Colon (tissue), 2 donors: ENCODE measurements around the gene ANKRD9.
"Not testable (repeated sequence)": the region's sequence is repeated elsewhere in the genome, so short reads cannot be mapped to it uniquely, and the experiment has no call there.

Source experiments
- FAIRE-seq: peaks from 2 replicates; lab custom pipeline; 2012; peaks lifted over from hg19 to GRCh38; lab: Jason Lieb, UNC
- donor health status: control.
- donor health status: control.

Gene ANKRD9

GRCh38 chr14:102538602-102539543, 29.3 kb upstream of the ANKRD9 start:
- FAIRE-seq, result no peak

- FAIRE-seq, result no peak
Measured at GRCh38 chr14:102537981-102538601, 28.5 kb upstream of the ANKRD9 start.

- FAIRE-seq, result no peak
Measured at GRCh38 chr14:102532204-102532658, 22.7 kb upstream of the ANKRD9 start.

DNA sequence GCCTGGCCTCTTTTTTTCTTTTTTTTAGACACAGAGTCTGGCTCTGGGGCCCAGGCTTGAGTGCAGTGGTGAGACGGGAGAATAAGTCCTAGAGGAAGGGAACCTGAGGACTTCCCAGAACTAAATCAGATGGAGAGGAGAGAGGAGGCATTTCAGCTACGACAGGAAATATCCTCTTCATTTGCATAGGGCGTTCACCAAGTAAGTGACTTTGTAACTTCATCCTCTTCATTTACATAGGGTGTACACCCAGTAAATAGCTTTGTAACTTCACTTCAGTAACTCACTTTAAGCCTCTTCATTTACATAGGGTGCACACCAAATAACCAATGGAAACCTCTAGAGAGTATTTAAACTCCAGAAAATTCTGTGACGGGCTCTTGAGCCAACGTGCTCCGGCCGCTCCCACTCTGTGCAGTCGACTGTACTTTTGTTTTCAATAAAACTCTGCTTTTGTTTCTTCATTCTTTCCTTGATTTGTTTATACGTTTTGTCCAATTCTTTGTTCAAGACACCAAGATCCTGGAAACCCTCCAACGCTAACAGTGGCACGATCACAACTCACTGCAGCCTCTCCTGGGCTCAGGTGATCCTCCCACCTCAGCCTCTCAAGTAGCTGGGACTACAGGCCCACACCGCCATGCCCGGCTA, 21.4 kb upstream of the ANKRD9 start:
- no peak for FAIRE-seq

GRCh38 chr14:102528431-102529170, 19.0 kb upstream of the ANKRD9 start:
- FAIRE-seq, result no peak

- no peak for FAIRE-seq
Measured at GRCh38 chr14:102525929-102526497, 16.4 kb upstream of the ANKRD9 start.

GRCh38 chr14:102525219-102525928, 15.8 kb upstream of the ANKRD9 start:
- FAIRE-seq, result no peak

GRCh38 chr14:102524451-102525218, 15.1 kb upstream of the ANKRD9 start:
- no peak for FAIRE-seq

DNA sequence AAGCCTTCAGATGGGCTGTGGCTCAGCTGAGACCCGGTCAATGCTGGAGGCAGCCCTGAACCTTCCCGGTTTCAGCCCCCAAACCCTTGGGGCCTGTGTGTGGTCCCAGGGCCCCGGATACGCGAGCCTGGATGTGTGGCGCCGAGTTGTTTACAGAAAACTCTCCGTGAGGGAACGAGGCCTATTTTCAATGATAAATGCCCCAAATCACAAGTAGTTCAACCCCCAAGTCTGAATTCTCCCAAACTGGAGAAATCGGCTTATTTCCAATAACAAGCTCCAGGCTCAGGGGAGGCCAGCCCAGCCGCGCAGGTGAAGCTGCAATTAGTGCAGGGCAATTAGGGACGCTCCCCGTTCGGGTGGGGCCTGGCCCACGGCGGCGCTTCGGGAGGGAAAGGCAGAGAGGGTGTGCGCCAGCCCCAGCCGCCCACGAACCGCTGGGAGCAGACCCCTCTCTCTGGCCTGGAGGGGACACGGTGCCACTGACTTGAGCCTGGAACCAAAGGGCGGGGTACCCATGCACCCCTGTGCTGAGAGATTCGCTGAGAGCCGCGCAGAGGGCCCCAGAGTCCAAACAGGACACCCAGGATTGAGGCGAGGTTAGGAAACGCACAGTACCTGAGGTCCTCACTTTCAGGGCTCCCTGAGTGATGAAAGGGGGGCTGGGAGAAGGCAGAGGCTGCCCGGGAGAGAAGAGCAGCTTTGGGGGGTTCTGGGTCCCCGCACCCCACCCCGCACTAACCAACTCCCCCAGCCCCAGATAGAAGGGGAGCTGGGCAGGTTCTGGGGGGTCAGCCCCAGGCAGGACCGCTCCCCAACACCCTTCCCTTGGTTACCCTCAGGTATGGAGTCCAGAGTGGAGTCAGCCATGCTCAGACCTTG, 14.2 kb upstream of the ANKRD9 start:
- no peak for FAIRE-seq

GRCh38 chr14:102523200-102523568, 13.6 kb upstream of the ANKRD9 start:
- no peak for FAIRE-seq

DNA sequence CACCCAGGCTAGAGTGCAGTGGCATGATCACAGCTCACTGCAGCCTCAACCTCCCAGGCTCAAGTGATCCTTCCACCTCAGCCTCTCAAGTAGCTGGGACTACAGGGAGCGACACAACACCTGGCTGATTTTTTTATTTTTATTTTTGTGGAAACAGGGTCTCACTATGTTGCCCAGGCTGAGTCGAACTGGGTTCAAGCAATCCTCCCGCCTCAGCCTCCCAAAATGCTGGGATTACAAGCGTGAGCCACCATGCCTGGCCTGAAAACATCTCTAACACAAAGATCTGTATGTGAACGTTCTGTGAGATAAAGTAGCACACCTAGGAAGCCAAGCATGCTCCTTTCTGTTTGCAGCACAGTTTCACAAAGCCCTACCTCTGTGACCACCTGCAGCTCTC, 10.1 kb upstream of the ANKRD9 start:
- FAIRE-seq, result not testable (repeated sequence)

DNA sequence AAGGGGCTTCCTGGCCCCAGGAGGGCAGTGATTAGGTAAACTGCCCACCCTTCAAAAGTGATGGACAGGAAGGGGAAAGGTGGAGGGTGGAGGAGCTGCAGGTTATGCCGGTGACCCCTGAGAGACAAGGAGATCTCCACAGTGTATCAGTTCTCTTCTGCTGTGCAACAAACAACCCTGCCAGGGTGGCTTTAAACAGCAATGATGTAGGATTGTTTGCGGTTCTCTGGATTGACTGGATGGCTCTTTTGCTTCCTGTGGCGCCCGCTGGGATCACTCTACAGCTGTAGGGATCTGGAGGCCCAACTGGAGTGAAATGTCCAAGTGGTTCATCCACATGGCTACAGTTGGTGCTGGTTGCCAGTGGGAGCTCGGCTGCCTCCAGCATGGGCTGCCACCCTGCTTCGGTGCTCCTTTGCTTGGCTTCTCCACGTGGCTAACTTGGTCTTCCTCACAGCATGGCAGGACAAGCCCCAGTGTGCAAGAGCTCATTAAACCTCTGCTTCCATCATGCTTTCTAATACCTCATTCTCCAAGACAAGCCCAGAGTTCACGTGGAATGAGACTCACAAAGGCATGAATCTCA, 8.6 kb upstream of the ANKRD9 start:
- no peak for FAIRE-seq

DNA sequence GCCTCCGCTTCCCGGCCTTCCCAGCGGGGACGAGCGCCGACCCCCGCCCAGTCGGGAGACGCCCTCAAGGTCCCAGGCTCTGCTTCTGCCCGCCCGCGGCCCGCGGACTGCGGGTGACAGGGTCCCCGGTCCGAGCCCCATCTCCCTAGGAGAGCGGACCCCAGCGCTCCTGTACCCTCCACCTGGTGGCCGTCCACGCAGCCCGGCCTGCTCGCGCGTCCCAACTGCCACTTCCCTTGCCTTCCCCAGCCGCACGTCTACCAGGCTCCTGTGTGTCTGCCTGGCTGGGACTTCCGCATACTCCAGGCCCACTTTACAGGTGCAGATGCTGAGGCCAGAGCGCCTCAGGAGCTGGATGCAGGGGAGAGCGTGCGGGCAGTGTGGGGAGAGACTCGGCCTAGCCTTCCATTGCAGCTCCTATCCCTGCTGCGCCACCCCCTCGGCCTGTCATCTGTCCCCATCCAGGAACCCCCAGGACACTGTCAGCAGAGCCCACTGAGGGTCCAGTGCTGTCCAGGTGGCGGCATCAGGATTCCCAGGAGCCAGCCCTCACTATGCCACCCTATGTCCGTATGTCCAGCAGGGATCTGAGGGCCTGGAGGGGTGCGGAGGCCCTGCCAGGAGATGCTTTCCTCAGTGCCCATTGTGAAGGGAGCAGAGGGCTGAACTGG, 8.0 kb upstream of the ANKRD9 start:
- FAIRE-seq, result no peak

DNA sequence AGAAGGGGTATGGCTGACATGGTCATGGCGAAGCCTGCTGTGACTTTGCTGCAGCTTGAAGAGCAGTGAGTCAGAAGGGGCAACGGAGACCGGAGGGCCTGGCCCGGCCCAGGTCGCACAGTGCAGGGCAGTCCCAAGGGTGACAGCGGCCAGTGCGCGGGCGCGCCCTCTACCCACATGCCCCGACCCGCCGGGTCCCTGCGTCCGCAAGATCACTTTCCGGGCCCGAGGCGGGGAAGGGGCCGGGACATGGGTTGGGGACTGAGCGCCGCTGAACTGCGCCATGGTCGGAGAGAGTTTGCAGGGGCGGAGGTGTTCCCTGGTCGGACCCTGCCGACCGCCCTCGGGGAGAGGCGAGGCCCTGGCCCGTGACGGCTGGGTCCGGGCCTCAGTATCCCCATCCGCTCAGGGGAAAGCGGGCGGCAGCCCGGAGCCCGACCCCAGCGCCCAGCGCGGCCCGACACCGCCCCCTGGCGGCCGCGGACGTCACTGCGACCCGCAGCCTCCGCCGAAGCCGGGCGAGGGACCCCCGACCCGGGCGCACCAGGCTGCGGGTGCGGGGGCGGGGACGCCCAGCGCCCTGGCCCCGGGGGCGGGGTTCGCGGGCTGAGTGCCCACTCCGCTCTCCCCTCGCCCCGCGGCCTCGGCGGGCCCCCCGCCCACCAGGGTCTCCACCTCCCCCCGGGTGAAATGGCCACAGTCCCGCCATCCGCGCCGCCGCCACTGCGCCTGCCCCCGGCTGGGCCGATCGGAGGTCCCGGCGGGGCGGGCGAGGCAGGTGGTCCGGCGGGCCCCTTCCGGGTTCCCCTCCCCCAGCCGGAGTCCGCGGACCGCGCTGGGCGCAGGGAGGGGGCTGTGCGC, 7.2 kb upstream of the ANKRD9 start:
- FAIRE-seq, result no peak

- FAIRE-seq, result no peak
Measured at GRCh38 chr14:102514987-102515733, 5.6 kb upstream of the ANKRD9 start.

GRCh38 chr14:102513899-102514772, 4.6 kb upstream of the ANKRD9 start:
- FAIRE-seq, result no peak
